A673 (cell line): Measurements from ENCODE around the gene SF3B6. TPM values are rescaled to one million over a fixed set of nuclear protein-coding genes. Genes with fewer than 3 reads are reported as not detected.

Experiments used
- BruUV-seq: library from RNA; stranded (reverse); fragments of 400-500 nt; replicated peaks from 2 replicates; lab custom pipeline; 2021; lab: Mats Ljungman, UMichigan
- CTCF ChIA-PET: fragments of 300-600 bp; sonication (Branson Sonifier 250); formaldehyde crosslinking; loops from one replicate; lab custom pipeline; 2022; ENCODE audit warnings: antibody characterized with exemption; lab: Charles Lee
- POLR2A ChIA-PET: fragments of 300-600 bp; sonication (Branson Sonifier 250); formaldehyde crosslinking; loops from one replicate; lab custom pipeline; 2022; ENCODE audit warnings: antibody characterized with exemption; ENCODE audit not compliant: low non-redundant PET; lab: Charles Lee
- DNase-seq: peaks from one replicate; pipeline ENCODE4 v3.0.0-alpha.2; 2015; ENCODE audit warnings: low spot score
- H3K27ac ChIP-seq: fragments of 200-600 bp; sonication (generic); 2 replicates; pipeline ENCODE4 v1.5.1; 2016; ENCODE audit warnings: mixed run types, low read depth, mild to moderate bottlenecking, mixed read lengths, antibody characterized with exemption, low read length; ENCODE audit not compliant: poor library complexity, severe bottlenecking
- H3K27me3 ChIP-seq: fragments of 200-600 bp; sonication (generic); replicated peaks from 2 replicates; pipeline ENCODE4 v1.6.1; 2017; ENCODE audit warnings: mixed run types, low read depth, mild to moderate bottlenecking, mixed read lengths, antibody characterized with exemption, low read length; ENCODE audit not compliant: insufficient read depth, poor library complexity
- H3K36me3 ChIP-seq: fragments of 200-600 bp; sonication (generic); 2 replicates; pipeline ENCODE4 v1.6.1; 2016; ENCODE audit warnings: mixed run types, mild to moderate bottlenecking, mixed read lengths, antibody characterized with exemption, low read length; ENCODE audit not compliant: insufficient read depth, poor library complexity, severe bottlenecking
- H3K4me1 ChIP-seq: fragments of 200-600 bp; sonication (generic); 2 replicates; pipeline ENCODE4 v1.6.1; 2017; ENCODE audit warnings: mixed run types, mild to moderate bottlenecking, mixed read lengths, antibody characterized with exemption, low read length; ENCODE audit not compliant: insufficient read depth, poor library complexity, severe bottlenecking
- H3K4me3 ChIP-seq: fragments of 200-600 bp; sonication (generic); 2 replicates; pipeline ENCODE4 v1.5.1; 2016; ENCODE audit warnings: low read depth, mixed run types, mild to moderate bottlenecking, mixed read lengths, low read length; ENCODE audit not compliant: poor library complexity, severe bottlenecking
- H3K9me3 ChIP-seq: fragments of 200-600 bp; sonication (generic); 2 replicates; pipeline ENCODE4 v1.6.1; 2016; ENCODE audit warnings: mixed run types, low read depth, mild to moderate bottlenecking, mixed read lengths, antibody characterized with exemption, low read length; ENCODE audit not compliant: poor library complexity, severe bottlenecking
- CTCF ChIP-seq: fragments of 300-800, 200-600 bp; sonication (generic); conservative IDR thresholded peaks from 2 replicates; pipeline ENCODE4 v1.5.1; 2017; ENCODE audit warnings: low read depth, mild to moderate bottlenecking, antibody characterized with exemption, low read length, moderate library complexity, mixed read lengths
- EZH2 ChIP-seq: fragments of 200-600 bp; sonication (generic); IDR thresholded peaks from 2 replicates; pipeline ENCODE4 v1.6.1; 2017; ENCODE audit warnings: borderline replicate concordance, low read depth, mild to moderate bottlenecking, mixed read lengths, antibody characterized with exemption, low read length; ENCODE audit not compliant: poor library complexity, severe bottlenecking
- intact Hi-C: fragments of 100-400 bp; cut with micrococcal nuclease; formaldehyde crosslinking; loops from one replicate; pipeline ENCODE4 v1.10.0; 2022; ENCODE audit not compliant: unreplicated experiment
- total RNA-seq: library from RNA; stranded (reverse); gene quantifications from 2 replicates; pipeline ENCODE4 v1.2.3, GENCODE V29; 2021

SF3B6 gene
- total RNA-seq, 1 experiment from 2014 or later: 130 TPM

GRCh38 chr2:24040511-24040910 is 35.6 kb downstream of the SF3B6 start:
- H3K4me1 ChIP-seq: no peaks in the 10 kb centered on the region
- H3K27me3 ChIP-seq: no peaks in the 10 kb centered on the region
- no peaks in the 10 kb centered on the region for H3K9me3 ChIP-seq
- H3K27ac ChIP-seq: no peak overlapping the region
- no peak for DNase-seq
- BruUV-seq: no TSS peak
- H3K4me3 ChIP-seq: no peak overlapping the region
- peaks cover 23% of the 10 kb centered on the region for H3K36me3 ChIP-seq
- TF ChIP-seq CTCF: no peak
- no peak for TF ChIP-seq EZH2
- ChIA-PET CTCF (no interaction called here), POLR2A (no interaction called here)
- intact Hi-C loops: no loop called here

DNA sequence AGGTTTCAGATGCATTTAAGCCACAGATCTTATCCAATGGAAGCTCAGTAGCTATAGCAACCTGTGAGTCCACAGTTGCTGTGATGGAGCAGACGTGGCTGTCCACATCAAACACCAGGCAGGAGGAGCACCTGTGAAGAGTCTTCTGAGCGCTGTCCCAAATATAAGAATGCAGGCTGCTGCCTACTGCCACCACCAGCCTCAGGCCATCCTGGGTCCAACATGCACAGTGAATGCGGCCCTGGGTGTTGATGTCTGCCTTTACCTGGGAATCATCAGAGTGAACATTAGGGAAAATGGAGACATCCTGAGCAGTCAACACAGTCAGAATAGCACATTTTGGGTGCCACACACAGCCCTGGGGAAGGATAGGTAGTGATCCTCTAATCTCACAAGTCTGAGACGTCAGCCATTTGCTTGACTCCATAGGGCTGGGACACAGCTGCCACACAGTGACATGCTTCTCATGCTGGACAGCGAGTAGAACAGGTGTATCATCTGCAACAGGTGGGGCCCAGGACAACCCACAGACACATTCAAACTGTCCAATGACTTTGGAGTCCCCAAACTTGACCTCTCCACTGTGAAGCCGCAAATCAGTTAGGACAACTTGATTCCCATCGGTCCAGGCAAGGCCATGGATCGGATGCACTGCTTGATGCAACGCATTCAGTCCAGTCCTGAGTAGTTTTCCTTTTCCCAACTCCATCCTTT is 37.2 kb downstream of the SF3B6 start:
- peaks cover 23% of the 10 kb centered on the region for H3K36me3 ChIP-seq
- intact Hi-C loops: no loop called here
- no peak for DNase-seq
- TF ChIP-seq EZH2 (no peak), CTCF (no peak)
- no peak overlapping the region for H3K4me3 ChIP-seq
- H3K4me1 ChIP-seq: no peaks in the 10 kb centered on the region
- ChIA-PET POLR2A (no interaction called here), CTCF (no interaction called here)
- H3K27ac ChIP-seq: no peak overlapping the region
- H3K27me3 ChIP-seq: no peaks in the 10 kb centered on the region
- no peaks in the 10 kb centered on the region for H3K9me3 ChIP-seq
- BruUV-seq: no TSS peak

DNA sequence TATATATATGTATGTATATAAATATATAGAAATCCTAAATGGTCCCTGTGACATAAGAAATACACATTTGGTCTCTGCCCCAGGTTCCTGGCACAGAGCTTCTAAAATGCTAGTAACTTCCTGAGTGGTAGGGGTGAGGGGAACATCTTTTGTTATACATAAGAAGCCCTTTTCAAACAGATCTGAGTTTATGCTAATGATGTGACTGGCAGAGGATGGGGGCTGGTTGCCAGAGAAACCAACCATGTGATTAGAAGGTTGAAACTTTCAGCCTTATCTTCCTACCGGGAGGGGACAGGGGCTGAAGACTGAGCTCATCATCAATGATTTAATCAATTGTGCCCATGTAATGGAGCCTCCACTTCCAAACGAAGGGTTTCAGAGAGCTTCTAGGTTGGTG is 49.9 kb downstream of the SF3B6 start:
- intact Hi-C loops: no loop called here
- Histone ChIP-seq H3K27me3 (no peaks in the 10 kb centered on the region), H3K4me1 (peaks cover 15% of the 10 kb centered on the region), H3K4me3 (no peak overlapping the region), H3K36me3 (peaks cover 19% of the 10 kb centered on the region), H3K27ac (peak overlapping the region; percentile 40), H3K9me3 (no peaks in the 10 kb centered on the region)
- DNase-seq: peak; percentile 57
- no TSS peak for BruUV-seq
- ChIA-PET POLR2A (interaction anchor here (0.6 kb wide), 2 partner anchors 131 to 263 kb away, joined by 3 read pairs; no protein-coding TSS in a partner anchor), CTCF (interaction anchor here (0.8 kb wide), 1 partner anchor 33 kb away, joined by 3 read pairs; no protein-coding TSS in a partner anchor)
- TF ChIP-seq EZH2: no peak
- TF ChIP-seq CTCF: no peak
